ENCODE measurements around the gene EDRF1. TPM values are rescaled to one million over a fixed set of nuclear protein-coding genes. Genes with fewer than 3 reads are reported as not detected.
"Not testable (repeated sequence)": the region's sequence is repeated elsewhere in the genome, so short reads cannot be mapped to it uniquely, and the experiment has no call there.

The EDRF1 gene, protein sequence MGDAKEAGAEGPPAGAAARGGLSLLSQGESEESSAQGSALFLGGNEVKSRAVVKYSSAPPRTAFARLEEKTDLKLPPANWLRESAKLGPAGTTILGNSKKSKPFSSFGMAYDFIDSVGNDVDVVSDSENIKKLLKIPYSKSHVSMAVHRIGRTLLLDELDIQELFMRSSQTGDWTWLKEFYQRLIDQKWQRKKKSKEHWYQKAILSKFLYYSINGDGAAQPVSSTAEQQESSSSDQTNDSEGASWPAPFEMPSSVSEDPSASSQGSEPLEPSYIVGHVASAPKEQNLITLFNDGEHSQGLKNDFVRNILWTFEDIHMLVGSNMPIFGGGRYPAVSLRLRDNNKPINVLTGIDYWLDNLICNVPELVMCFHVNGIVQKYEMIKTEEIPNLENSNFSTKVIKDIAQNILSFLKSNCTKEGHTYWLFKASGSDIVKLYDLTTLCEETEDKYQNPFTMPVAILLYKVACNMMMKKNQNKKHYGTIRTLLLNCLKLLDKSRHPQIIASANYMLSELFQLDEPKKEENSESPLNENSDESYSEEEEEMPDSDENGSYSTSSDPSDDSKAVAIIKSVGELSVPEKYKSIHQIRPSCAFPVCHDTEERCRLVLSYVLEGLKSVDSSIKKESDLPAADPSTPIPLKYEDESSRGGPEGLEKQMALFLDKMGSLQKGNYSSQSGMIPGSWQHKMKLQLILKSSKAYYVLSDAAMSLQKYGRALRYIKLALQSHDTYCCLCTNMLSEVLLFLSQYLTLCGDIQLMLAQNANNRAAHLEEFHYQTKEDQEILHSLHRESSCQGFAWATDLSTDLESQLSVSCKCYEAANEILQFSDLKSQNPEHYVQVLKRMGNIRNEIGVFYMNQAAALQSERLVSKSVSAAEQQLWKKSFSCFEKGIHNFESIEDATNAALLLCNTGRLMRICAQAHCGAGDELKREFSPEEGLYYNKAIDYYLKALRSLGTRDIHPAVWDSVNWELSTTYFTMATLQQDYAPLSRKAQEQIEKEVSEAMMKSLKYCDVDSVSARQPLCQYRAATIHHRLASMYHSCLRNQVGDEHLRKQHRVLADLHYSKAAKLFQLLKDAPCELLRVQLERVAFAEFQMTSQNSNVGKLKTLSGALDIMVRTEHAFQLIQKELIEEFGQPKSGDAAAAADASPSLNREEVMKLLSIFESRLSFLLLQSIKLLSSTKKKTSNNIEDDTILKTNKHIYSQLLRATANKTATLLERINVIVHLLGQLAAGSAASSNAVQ
- 40.8 and 44.0 TPM in 2 replicates for total RNA-seq

DNA sequence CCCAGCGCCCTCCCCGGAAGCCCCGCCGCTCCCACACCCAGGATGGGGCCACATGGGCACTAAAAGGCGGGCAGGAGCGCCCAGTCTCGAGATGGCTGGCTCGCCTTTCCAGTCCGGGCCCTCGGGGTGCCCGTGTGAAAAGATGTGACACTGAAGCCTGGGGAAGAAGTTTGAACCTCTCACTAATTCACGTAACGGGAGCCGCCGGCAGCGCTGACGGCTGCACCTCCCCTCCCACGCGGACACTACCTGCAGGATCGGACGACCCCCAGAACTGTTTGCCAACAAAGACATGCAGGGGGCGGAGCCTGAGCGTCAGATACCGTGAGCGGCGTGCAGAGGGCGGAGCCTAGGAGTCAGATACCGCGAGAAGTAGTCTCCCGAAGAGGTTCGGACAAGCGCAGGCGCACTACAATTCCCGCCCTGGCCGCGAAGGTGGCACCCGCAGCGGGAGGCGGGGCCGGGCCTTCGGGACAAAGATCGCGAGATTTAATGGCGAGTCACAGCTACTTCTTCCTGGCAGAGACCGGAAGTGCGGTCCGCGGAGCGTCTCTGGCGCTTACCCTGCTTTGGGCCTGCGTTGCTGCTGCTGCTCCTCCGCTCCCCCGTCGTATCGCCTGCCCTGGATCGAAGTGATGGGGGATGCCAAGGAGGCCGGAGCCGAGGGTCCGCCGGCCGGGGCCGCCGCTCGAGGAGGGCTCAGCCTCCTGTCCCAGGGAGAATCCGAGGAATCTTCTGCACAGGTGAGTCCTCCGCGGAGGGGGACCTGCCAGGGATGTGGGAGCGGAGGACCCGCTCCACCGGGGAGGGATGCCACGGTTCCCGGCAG is at the start of gene EDRF1:
Gene EDRF1 (plus strand): TSS at position 537 of the 829 bp plus-strand sequence. CDS start 99 bp downstream, at position 636.
- intact Hi-C loops (cut with micrococcal nuclease) = loop anchor here (1.0 to 2.0 kb wide), 3 partner anchors 104 to 803 kb away; partner anchors contain the start of genes BCCIP, FANK1 and UROS

DNA sequence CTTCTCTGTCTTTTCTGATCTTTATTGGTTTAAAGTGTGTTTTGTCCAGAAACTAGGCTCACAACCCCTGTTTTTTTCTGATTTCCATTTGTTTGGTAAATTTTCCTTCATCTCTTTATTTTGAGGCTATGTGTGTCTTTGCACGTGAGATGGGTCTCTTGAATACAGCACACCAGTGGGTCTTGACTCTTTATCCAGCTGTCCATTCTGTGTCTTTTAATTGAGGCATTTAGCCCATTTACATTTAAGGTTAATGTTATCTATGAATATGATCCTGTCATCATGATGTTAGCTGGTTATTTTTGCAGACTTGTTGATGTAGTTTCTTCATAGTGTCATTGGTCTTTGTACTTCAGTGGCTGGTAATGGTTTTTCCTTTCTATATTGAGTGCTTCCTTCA is 46.6 kb upstream of the EDRF1 start:
- intact Hi-C loops (cut with micrococcal nuclease) = no loop called here

DNA sequence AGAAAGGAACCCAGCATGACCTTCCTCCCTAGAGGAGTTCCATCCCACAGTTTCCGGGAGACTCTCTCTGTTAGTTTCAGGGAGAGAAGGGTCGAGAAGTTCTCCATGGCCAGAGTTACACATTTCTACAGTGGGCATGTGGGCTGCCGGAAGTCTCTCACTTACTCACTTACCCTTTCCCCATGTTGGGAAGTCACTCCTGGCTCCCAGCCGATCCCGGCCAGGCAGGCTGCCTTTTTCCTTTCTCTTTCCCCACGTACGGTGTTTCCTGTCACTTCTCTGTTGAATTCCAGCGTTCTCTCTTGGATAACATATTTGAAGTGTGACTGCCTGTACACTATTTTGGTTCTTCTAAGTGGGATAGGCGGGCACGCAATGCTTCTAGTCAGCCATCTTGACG is 40.1 kb upstream of the EDRF1 start:
- intact Hi-C loops (cut with micrococcal nuclease) = no loop called here

DNA sequence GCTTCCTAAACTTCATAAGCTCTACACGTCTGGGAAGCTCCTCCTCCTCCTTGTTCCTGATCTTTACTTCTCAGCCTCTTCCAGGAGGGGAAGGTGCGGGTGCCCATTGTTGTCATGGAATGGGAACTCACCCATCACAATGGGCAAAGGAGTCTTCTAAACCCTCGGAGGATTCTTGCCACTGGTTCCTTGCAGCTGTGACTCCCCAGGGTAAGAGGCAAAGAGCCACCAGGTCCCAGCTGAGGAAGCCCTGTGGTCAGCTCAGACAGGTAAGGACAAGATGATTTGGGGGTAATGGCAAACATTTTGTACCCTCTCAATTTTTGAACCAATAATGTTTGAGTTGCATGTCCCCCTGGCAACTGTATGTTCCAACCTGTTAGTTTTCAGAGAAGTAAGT is 36.4 kb upstream of the EDRF1 start, which contains the start of gene TEX36:
Gene TEX36 (minus strand): TSS at position 101 of the 400 bp plus-strand sequence. CDS start 174 bp downstream, outside the sequence.
- intact Hi-C loops (cut with micrococcal nuclease) = no loop called here

DNA sequence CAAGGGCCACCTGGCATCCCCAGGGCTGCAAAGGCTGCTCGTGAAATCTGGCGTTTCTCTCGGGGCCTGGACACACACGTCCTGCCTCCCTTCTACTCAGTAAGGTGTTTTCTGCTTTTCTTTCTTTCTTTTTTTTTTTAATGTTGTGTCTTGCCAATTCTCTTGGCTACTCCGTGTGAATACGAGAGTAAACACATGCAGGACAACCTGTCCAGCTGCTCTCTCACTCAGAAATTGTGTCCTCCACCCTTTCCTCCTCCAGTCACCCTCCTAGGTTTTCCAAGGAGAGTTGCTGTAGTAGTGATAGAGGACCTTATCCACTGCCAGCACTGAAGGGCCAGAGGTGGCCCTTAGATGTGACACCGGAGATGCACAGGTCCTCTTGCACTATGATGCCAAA is 35.7 kb upstream of the EDRF1 start:
- intact Hi-C loops (cut with micrococcal nuclease) = no loop called here

DNA sequence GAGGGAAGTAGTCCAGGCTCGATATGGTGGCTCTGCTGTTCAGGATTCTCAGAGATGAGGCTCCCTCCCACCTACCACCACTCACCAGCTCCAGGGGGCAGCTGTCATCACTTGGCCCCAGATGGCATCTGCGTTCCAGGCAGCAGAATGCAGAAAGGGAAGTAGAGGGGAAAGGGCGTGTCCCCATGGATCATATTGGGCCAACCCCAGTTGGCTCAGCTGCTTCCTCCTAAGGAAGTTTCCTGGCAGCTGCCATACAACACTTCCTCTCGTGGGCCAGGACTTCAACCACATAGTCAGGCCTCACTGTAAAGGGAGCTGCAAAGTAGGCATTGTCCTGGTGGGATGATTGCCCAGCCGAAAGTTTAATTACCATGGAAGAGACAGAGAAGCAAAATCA is 34.9 kb upstream of the EDRF1 start:
- intact Hi-C loops (cut with micrococcal nuclease) = no loop called here

DNA sequence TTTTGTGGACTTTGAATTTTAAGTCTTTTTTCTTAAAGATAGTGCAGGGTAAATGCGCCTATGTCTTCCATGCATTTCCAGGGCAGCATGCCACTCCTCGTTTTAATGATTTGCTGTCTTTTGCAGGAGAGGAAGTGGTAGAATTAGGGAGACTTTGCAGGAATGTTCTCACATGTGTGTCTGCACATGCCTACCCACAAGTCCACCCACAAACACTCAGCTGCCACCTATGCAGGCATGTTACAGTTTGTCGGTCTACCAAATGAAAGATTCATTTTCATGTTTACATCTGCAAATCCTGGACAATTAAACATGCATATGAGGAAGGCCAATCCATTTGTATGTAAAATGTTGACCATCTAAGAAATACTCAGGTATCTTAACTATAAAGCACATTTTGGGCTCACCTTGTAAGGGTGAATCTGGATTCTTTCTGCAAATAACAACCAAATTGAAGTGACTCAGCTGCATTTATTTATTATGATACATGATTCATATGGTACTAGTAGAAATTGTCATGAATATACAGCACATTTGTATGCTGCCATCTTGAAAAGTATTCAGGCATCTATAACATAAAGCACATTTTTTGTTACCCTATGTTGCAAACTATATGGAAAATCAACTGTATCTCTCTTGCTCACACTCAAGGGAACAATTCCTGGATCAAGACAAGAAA is 31.9 kb upstream of the EDRF1 start:
- intact Hi-C loops (cut with micrococcal nuclease) = no loop called here

DNA sequence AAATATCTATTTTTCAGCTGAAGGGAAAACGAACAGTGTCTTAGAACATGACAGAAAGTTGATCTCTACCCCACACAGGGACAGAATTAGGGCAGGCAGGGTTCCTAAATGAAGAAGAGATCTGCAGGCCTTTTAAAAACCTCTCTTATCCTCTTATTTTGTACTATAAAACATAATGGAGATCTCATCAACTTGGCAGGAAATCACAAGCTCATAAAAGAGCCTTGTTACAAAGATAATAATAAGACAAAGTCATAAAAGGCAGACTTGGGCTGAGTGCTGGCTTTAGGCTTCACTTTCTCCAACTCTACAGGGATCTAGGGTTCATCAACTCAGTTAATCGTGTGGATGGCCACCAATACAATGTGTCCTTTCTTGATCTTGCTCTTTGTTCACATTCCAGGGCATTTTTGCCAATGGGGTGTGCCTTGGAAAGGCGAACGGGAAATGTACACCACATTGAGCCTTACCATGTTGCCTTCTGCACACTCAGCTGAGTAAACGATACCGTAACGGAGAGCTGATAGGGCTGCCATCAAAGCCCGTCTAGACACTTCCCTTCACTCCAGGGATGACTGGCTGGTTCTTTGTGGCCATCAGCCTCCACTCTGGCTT is 29.4 kb upstream of the EDRF1 start:
- intact Hi-C loops (cut with micrococcal nuclease) = no loop called here

DNA sequence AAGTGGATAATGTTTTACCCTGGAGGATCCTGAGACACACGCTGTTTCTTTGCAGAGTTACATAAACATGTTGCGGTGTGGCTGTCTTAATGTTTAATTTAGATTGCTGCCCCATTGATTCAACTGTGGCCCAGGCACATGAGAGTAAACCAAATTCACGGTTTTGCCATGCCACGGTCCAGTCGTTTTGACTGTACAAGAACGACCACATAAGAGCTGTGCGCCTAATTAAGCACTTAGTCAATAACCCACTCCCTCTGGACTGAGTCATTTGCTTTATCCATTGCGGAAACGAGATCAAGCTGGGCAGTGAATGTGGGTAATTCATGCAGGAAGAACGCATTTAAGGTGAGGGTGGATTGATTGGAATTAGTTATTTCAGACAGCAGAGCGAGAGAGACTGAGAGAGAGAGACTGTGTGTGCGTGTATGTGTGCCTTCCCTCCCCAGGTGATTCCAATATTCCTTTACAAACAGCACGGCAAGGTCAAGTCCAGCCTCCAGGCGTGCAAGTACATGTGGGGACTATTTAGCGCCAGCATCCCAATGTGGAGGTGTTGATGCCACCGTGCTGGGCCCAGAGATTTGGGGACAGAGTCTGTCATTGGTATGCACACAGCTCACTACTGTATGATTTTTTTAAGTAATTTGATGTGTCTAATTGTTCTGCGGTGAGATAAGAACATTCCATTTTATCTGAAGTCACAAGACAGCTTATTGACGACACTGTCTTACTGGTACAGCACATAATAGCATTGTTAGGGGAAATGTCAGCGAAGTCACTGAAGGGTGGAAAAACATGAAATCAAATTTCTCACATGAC is 28.1 kb upstream of the EDRF1 start:
- intact Hi-C loops (cut with micrococcal nuclease) = no loop called here

DNA sequence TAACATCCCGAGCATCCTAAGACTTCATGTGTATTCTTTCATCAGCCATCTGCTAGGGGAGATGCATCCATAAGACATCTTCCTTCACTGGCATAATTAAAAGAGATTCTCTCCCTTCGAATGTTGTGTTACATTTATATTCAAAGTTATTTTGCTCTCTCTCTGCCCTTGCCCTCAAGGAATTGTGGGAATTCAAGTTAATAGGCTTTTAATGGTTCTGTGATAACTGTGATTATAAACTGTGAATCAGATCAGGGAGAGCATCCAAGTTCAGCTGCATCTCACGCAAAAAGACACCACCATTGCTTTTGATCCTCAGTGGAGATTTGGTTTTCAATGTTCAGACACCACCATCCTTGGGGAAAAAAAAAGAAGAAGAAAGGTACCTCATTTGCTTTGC is 27.3 kb upstream of the EDRF1 start:
- intact Hi-C loops (cut with micrococcal nuclease) = no loop called here

DNA sequence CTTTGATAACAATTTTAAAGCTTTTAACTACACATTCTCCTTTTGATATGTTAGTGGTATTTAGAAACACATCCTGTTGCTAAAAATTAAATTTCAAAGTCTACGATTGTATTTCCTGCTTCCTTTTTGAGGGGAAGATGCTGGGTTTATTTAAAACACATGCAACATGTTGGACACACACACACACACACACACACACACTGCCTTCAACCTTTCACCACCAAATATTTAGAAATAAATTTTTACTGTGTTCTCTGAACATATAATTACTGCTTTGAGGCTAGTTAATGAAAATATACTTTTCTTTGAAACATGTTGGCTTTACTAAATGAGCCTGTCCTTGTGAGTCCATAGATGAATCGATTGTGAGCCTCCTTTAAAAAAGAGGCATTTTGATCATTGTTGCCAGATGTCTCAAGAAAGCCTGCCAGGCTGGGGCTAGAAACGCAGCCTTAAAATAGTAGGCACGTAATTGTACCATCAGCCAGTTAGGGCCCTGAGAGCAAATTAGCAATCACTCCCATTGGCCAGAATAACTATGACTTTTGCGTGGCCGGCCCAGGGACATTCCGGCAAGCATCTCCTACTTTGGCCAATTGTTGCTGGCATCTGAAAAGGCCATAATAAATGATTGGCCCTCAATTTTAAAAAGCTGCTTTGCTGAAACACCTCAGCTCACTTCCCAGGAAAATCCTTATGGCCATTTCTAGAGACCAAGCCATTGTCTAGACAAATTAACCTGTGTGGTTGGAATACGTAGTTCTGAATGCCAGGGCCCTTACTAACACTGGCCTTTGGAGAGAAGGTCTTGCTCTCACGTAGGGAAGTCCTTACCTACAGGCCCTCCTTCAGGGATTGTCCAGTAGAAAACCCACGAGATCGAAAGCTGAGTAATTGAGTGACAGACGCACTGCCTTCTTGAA is 26.6 kb upstream of the EDRF1 start:
- intact Hi-C loops (cut with micrococcal nuclease) = no loop called here

DNA sequence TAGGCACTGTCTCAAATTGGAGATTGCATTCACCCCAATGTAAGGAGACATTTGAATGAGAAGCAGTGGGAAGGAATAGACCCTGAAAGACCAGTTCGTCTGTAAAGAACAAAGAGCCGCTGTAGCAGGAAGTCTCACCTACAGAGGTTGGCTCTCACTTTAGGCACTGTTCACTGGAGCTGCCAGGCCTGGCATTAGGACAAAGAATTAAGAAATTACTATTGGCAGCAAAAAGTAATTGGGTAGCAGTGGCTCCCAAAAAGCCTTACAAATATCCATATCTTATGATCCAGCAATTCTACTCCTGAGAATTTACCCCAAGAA is 26.0 kb upstream of the EDRF1 start:
- intact Hi-C loops (cut with micrococcal nuclease) = no loop called here

DNA sequence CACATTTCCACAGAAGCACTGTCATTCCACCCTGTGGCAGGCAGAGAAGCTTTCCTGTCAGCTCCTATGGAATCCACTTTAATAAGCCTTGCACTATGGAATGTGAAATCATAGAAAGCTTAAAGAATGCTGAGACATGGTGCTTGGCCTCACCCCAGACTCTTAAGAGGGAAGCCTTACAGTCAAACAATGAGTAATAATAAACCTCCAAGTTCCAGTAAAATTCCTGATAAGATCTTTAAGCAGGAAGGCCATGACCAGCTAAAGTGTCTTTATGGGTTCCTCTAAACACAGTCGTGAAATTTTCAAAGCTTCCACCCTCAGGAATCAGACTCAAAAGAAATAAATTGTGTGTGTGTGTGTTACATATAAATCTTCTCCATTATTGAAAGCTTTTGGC is 24.6 kb upstream of the EDRF1 start:
- intact Hi-C loops (cut with micrococcal nuclease) = no loop called here

DNA sequence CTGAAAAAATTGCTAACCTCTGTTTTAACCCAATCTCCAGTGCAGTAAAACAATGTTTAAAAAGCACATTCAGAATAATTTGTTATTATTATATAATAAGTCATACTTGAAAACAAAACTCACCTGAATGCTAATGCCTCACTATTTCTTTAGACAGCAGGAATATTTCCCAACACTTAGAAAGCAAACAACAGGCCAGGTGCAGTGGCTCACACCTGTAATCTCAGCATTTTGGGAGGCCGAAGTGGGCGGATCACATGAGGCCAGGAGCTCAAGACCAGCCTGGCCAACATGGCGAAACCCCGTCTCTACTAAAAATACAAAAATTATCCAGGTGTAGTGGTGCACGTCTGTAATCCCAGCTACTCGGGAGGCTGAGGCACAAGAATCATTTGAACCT is 22.6 kb upstream of the EDRF1 start:
- intact Hi-C loops (cut with micrococcal nuclease) = not testable (repeated sequence)

DNA sequence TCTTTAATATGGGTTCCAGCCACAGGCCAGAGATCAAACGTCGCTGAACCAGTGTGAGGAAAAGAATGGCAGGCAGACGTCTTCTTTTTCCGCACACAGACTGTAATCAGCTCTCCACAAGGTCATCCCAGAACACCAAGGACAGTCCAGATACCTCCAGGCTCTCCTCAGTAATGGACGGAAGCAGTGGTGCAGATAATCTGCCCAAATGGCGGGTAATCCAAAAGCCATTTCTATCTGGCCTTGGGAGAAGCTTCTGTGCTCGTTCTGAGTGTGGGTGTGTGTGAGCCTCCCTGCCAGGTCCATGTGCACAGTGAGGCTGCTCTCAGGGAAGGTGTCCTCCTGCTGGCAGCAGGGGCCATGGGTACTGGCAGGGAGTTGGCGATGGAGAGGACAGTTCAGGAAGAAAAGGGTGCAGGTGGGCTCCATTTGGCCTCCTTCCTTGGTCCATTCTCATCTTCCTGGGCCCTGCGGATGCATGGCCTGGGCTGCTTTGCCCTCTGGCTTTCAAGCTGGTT is 21.0 kb upstream of the EDRF1 start:
- intact Hi-C loops (cut with micrococcal nuclease) = no loop called here

DNA sequence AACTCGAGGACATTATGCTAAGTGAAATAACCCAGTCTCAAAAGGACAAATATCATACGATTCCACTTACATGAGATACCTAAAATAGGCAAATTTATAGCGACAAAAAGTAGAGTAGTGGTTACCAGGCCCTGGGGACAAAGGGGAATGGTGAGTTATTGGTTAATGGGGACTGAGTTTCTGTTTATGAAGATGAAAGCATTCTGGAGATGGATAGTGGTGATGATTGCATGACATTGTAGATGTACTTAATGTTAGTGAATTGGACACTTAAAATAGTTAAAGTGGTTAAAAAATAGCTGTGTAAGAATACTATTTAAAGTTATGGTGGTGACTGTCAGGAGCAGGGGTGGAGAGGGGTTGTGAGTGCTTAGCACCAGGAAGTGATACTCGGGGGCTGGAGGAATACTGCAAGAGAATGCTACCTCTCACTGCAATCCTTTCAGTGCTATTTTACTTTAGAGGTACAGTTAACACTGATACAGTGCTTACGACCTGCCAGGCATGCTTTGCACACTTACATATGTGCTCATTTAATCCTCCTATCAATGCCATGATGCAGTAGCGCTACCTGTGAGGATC is 19.9 kb upstream of the EDRF1 start:
- intact Hi-C loops (cut with micrococcal nuclease) = no loop called here

DNA sequence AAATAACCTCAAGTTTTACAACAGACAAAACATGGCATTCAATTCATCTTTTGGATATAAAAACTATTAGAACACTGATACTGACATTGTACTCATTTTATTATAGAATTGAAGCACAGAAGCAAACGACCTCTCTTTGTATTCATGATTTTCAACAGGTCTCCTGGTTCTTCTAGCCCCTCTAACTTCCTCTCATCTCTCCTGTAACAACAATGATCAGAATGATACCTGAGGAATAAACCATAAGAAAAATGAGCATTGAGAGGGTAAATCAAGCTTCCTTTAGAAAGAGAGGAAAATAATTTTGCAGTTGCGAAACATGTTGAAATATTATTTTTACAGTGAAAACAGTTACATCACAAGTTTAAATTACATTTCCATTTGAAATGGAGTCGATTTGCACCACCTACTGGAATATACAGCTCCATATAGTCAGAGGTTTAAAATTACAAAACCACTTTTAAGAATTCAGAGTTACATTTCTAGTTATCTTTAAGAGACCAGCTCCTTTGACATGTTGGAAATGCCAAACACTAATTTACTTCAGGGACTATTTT is 19.1 kb upstream of the EDRF1 start:
- intact Hi-C loops (cut with micrococcal nuclease) = no loop called here
